A673 (cell line): ENCODE data around the gene ALG6. TPM values are rescaled to one million over a fixed set of nuclear protein-coding genes. Genes with fewer than 3 reads are reported as not detected.

ENCODE experiments used
- BruUV-seq: library from RNA; stranded (reverse); fragments of 400-500 nt; replicated peaks from 2 replicates; lab custom pipeline; 2021; lab: Mats Ljungman, UMichigan
- CTCF ChIA-PET: fragments of 300-600 bp; sonication (Branson Sonifier 250); formaldehyde crosslinking; loops from one replicate; lab custom pipeline; 2022; ENCODE audit warnings: antibody characterized with exemption; lab: Charles Lee
- POLR2A ChIA-PET: fragments of 300-600 bp; sonication (Branson Sonifier 250); formaldehyde crosslinking; loops from one replicate; lab custom pipeline; 2022; ENCODE audit warnings: antibody characterized with exemption; ENCODE audit not compliant: low non-redundant PET; lab: Charles Lee
- DNase-seq: peaks from one replicate; pipeline ENCODE4 v3.0.0-alpha.2; 2015; ENCODE audit warnings: low spot score
- H3K27ac ChIP-seq: fragments of 200-600 bp; sonication (generic); 2 replicates; pipeline ENCODE4 v1.5.1; 2016; ENCODE audit warnings: mixed run types, low read depth, mild to moderate bottlenecking, mixed read lengths, antibody characterized with exemption, low read length; ENCODE audit not compliant: poor library complexity, severe bottlenecking
- H3K27me3 ChIP-seq: fragments of 200-600 bp; sonication (generic); replicated peaks from 2 replicates; pipeline ENCODE4 v1.6.1; 2017; ENCODE audit warnings: mixed run types, low read depth, mild to moderate bottlenecking, mixed read lengths, antibody characterized with exemption, low read length; ENCODE audit not compliant: insufficient read depth, poor library complexity
- H3K36me3 ChIP-seq: fragments of 200-600 bp; sonication (generic); 2 replicates; pipeline ENCODE4 v1.6.1; 2016; ENCODE audit warnings: mixed run types, mild to moderate bottlenecking, mixed read lengths, antibody characterized with exemption, low read length; ENCODE audit not compliant: insufficient read depth, poor library complexity, severe bottlenecking
- H3K4me1 ChIP-seq: fragments of 200-600 bp; sonication (generic); 2 replicates; pipeline ENCODE4 v1.6.1; 2017; ENCODE audit warnings: mixed run types, mild to moderate bottlenecking, mixed read lengths, antibody characterized with exemption, low read length; ENCODE audit not compliant: insufficient read depth, poor library complexity, severe bottlenecking
- H3K4me3 ChIP-seq: fragments of 200-600 bp; sonication (generic); 2 replicates; pipeline ENCODE4 v1.5.1; 2016; ENCODE audit warnings: low read depth, mixed run types, mild to moderate bottlenecking, mixed read lengths, low read length; ENCODE audit not compliant: poor library complexity, severe bottlenecking
- H3K9me3 ChIP-seq: fragments of 200-600 bp; sonication (generic); 2 replicates; pipeline ENCODE4 v1.6.1; 2016; ENCODE audit warnings: mixed run types, low read depth, mild to moderate bottlenecking, mixed read lengths, antibody characterized with exemption, low read length; ENCODE audit not compliant: poor library complexity, severe bottlenecking
- CTCF ChIP-seq: fragments of 300-800, 200-600 bp; sonication (generic); conservative IDR thresholded peaks from 2 replicates; pipeline ENCODE4 v1.5.1; 2017; ENCODE audit warnings: low read depth, mild to moderate bottlenecking, antibody characterized with exemption, low read length, moderate library complexity, mixed read lengths
- EZH2 ChIP-seq: fragments of 200-600 bp; sonication (generic); IDR thresholded peaks from 2 replicates; pipeline ENCODE4 v1.6.1; 2017; ENCODE audit warnings: borderline replicate concordance, low read depth, mild to moderate bottlenecking, mixed read lengths, antibody characterized with exemption, low read length; ENCODE audit not compliant: poor library complexity, severe bottlenecking
- intact Hi-C: fragments of 100-400 bp; cut with micrococcal nuclease; formaldehyde crosslinking; loops from one replicate; pipeline ENCODE4 v1.10.0; 2022; ENCODE audit not compliant: unreplicated experiment
- total RNA-seq: library from RNA; stranded (reverse); gene quantifications from 2 replicates; pipeline ENCODE4 v1.2.3, GENCODE V29; 2021

ALG6 gene
- total RNA-seq, 1 experiment from 2014 or later = 33.0 TPM

- no TSS peak for BruUV-seq
- CTCF ChIA-PET = no interaction called here
Observed at GRCh38 chr1:63428815-63429214, 61.4 kb downstream of the ALG6 start.

GRCh38 chr1:63429281-63429680, 61.9 kb downstream of the ALG6 start:
- CTCF ChIA-PET = no interaction called here
- intact Hi-C loops = no loop called here
- Histone ChIP-seq H3K27ac (no peak overlapping the region), H3K27me3 (no peaks in the 10 kb centered on the region), H3K36me3 (peaks cover 16% of the 10 kb centered on the region), H3K9me3 (peaks cover 12% of the 10 kb centered on the region), H3K4me3 (no peak overlapping the region), H3K4me1 (no peaks in the 10 kb centered on the region)
- DNase-seq = no peak
- POLR2A ChIA-PET = no interaction called here
- no peak for TF ChIP-seq CTCF
- no peak for TF ChIP-seq EZH2
- no TSS peak for BruUV-seq

More at GRCh38 chr1:63428815-63429214, 61.4 kb downstream of the ALG6 start:
- DNase-seq = no peak
- H3K27me3 ChIP-seq = no peaks in the 10 kb centered on the region
- H3K4me3 ChIP-seq = no peak overlapping the region
- POLR2A ChIA-PET = interaction anchor here (0.6 kb wide), 1 partner anchor 94 kb away, joined by 4 read pairs; no protein-coding TSS in a partner anchor
- intact Hi-C loops = no loop called here
- H3K4me1 ChIP-seq = no peaks in the 10 kb centered on the region
- no peak overlapping the region for H3K27ac ChIP-seq
- no peak for TF ChIP-seq CTCF
- no peak for TF ChIP-seq EZH2
- peaks cover 12% of the 10 kb centered on the region for H3K9me3 ChIP-seq
- H3K36me3 ChIP-seq = peaks cover 16% of the 10 kb centered on the region

- no TSS peak for BruUV-seq
- no peaks in the 10 kb centered on the region for H3K27me3 ChIP-seq
- ChIA-PET CTCF (no interaction called here), POLR2A (no interaction called here)
- peaks cover 10% of the 10 kb centered on the region for H3K9me3 ChIP-seq
- H3K4me1 ChIP-seq = peaks cover 10% of the 10 kb centered on the region
- DNase-seq = no peak
- peaks cover 3% of the 10 kb centered on the region for H3K36me3 ChIP-seq
- no peak for TF ChIP-seq CTCF
- no peak for TF ChIP-seq EZH2
- no peak overlapping the region for H3K27ac ChIP-seq
- intact Hi-C loops = loop anchor here (10.0 kb wide), 1 partner anchor 590 kb away; no protein-coding TSS in a partner anchor
- no peak overlapping the region for H3K4me3 ChIP-seq
Observed at GRCh38 chr1:63435161-63435560, 67.7 kb downstream of the ALG6 start.
